Kidney (tissue), 14 donors: ENCODE measurements around the gene ZFP37. TPM values are rescaled to one million over a fixed set of nuclear protein-coding genes. Genes with fewer than 3 reads are reported as not detected.

Source experiments
- DNase-seq, 5 donors: peaks; one replicate each; pipeline ENCODE4 v3.0.0-alpha.2; 2013 to 2020
- FAIRE-seq: peaks from 2 replicates; lab custom pipeline; 2012; peaks lifted over from hg19 to GRCh38; lab: Jason Lieb, UNC
- H3K27ac ChIP-seq, 2 donors: one replicate each; pipeline ENCODE4 v1.7.0; 2013; ENCODE audit warnings: low read depth in 2 of 2, low read length in 2 of 2, inconsistent platforms in 1 of 2
- H3K27me3 ChIP-seq: one replicate; pipeline ENCODE4 v1.7.1; 2013; ENCODE audit warnings: low read length, inconsistent platforms; ENCODE audit not compliant: control insufficient read depth, insufficient read depth
- H3K36me3 ChIP-seq, 3 donors: one replicate each; pipeline versions ENCODE4 v1.7.0 to v1.7.1; 2013; ENCODE audit warnings: low read length in 3 of 3, control low read depth in 1 of 3, inconsistent platforms in 1 of 3; ENCODE audit not compliant: insufficient read depth in 3 of 3, control insufficient read depth in 2 of 3
- H3K4me1 ChIP-seq, 3 donors: one replicate each; pipeline versions ENCODE4 v1.7.0 to v1.7.1; 2013; ENCODE audit warnings: low read length in 3 of 3, inconsistent platforms in 1 of 3, low read depth in 1 of 3; ENCODE audit not compliant: control insufficient read depth in 2 of 3, insufficient read depth in 2 of 3
- H3K4me3 ChIP-seq, 3 donors: one replicate each; pipeline versions ENCODE4 v1.7.0 to v1.8.1; 2013; ENCODE audit warnings: low read length in 3 of 3, control low read depth in 1 of 3, inconsistent platforms in 1 of 3
- H3K9ac ChIP-seq, 3 donors: one replicate each; pipeline versions ENCODE4 v1.7.0 to v1.7.1; 2013; ENCODE audit warnings: low read length in 3 of 3, control low read depth in 1 of 3, inconsistent platforms in 1 of 3
- H3K9me3 ChIP-seq, 3 donors: one replicate each; pipeline versions ENCODE4 v1.7.0 to v1.7.1; 2013; ENCODE audit warnings: low read length in 3 of 3, control low read depth in 1 of 3, inconsistent platforms in 1 of 3; ENCODE audit not compliant: control insufficient read depth in 2 of 3, insufficient read depth in 1 of 3
- CTCF ChIP-seq: IDR thresholded peaks from 3 replicates; pipeline ENCODE4 v1.5.1; 2012; ENCODE audit warnings: mild to moderate bottlenecking, moderate library complexity, borderline replicate concordance; ENCODE audit not compliant: insufficient read depth; ENCODE audit errors: extremely low read depth
- intact Hi-C: fragments of 100-400 bp; cut with DNase I; formaldehyde crosslinking; loops from one replicate; pipeline ENCODE4 v1.11.1; 2022
- polyA plus RNA-seq: library from polyadenylated mRNA; stranded (reverse); fragments of 350-450 nt; fragmentation: Illumina TruSeq; extraction: RNeasy Lipid Tissue Mini Kit (QIAGEN cat#74804); gene quantifications from one replicate; pipeline ENCODE4 v1.2.3, GENCODE V29; 2014; ENCODE audit warnings: low read depth, low replicate concordance; ENCODE audit not compliant: insufficient read depth
- total RNA-seq: library from RNA; stranded (reverse); fragmentation: NEBNext Ultra II Directional; extraction: Animal tissue kit (Norgen Biotek cat#: 25700); gene quantifications from one replicate; pipeline ENCODE4 v1.2.1, GENCODE V29; 2021
- donor health status: control.
- donor health status: control.
- donor health status: control.
- donor health status: control.
- donor health status: control.
- donor health status: DM: yes; HTN: yes; CAD: no.
- donor health status: Normal renal cell carcinoma (clear cell type).

Gene ZFP37
- total and polyA plus RNA-seq, 2 donors from 2014 or later = 1.9 to 4.1 TPM

GRCh38 chr9:113018247-113018646, 38.3 kb downstream of the ZFP37 start:
- Histone ChIP-seq H3K9ac (no peak overlapping the region), H3K27ac (no peak overlapping the region), H3K4me3 (no peak overlapping the region), H3K9me3 (peaks cover 0 to 23% (median 15%) of the 10 kb centered on the region in 3 donors), H3K36me3 (no peaks in the 10 kb centered on the region), H3K4me1 (no peaks in the 10 kb centered on the region), H3K27me3 (no peaks in the 10 kb centered on the region)
- TF ChIP-seq CTCF = no peak
- FAIRE-seq = no peak
- DNase-seq = no peak
- intact Hi-C loops = no loop called here

GRCh38 chr9:113012492-113012891, 44.0 kb downstream of the ZFP37 start:
- H3K4me3 ChIP-seq = peak overlapping the region in 2 of 3 donors; percentile 62 to 66
- DNase-seq = peak in 2 of 5 donors; percentile 4 to 35

GRCh38 chr9:113011911-113012381, 44.6 kb downstream of the ZFP37 start, which contains the start of gene ZNF883:
ZNF883 (minus strand) TSS chr9:113012192.
- peak within 1 kb of the TSS in 1 of 3 donors; percentile 56 for H3K9ac ChIP-seq

More at GRCh38 chr9:113012492-113012891, 44.0 kb downstream of the ZFP37 start:
- Histone ChIP-seq H3K27ac (no peak overlapping the region), H3K4me1 (no peaks in the 10 kb centered on the region), H3K27me3 (no peaks in the 10 kb centered on the region), H3K9ac (peak overlapping the region in 1 of 3 donors; percentile 43), H3K9me3 (peaks cover 0 to 3% (median 0%) of the 10 kb centered on the region in 3 donors), H3K36me3 (no peaks in the 10 kb centered on the region)
- intact Hi-C loops = no loop called here
- TF ChIP-seq CTCF = no peak
- no peak for FAIRE-seq

More at GRCh38 chr9:113011911-113012381, 44.6 kb downstream of the ZFP37 start, which contains the start of gene ZNF883:
- Histone ChIP-seq H3K4me3 (peak within 1 kb of the TSS; percentile 39 to 66 (median 62)), H3K27me3 (no peaks in the 10 kb centered on the region), H3K9me3 (peaks cover 0 to 3% (median 0%) of the 10 kb centered on the region in 3 donors), H3K4me1 (no peaks in the 10 kb centered on the region), H3K36me3 (no peaks in the 10 kb centered on the region), H3K27ac (no peak within 1 kb of the TSS)
- no peak for TF ChIP-seq CTCF
- intact Hi-C loops = no loop called here
- FAIRE-seq (no peak), DNase-seq (peak; percentile 79 to 93 (median 83))
